Stimulated activated CD4-positive, alpha-beta T cell treated with anti-CD3 and anti-CD28 coated beads, Interleukin-2, amount 100 ng/mL, for 4 hours (primary cell): ENCODE data around the gene RASGRF1.
"Not testable (repeated sequence)": the region's sequence is repeated elsewhere in the genome, so short reads cannot be mapped to it uniquely, and the experiment has no call there.

Source experiments
- DNase-seq: peaks from one replicate; pipeline ENCODE4 v3.0.0-alpha.2; 2020; ENCODE audit warnings: low read depth

RASGRF1 gene

DNA sequence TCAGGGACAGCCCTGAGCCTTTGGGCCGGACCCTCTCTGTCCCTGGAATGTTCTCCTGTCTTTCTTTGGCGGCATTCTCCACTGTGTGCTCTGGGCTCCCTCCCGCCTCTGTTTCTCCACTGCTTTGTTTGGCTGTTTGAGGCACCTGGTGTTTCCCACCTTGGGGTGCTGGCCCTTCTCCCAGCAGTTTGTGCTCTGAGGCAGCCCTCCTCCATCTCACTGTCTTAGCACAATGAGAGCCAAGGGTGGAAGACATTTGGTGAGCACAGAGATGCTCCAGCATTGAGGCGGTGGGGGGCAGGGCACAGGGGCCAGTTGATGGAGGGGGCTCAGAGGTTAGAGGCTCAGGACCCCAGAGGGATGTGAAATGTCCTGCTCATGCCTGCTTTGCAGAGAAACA, 54.3 kb downstream of the RASGRF1 start:
- no peak for DNase-seq

DNA sequence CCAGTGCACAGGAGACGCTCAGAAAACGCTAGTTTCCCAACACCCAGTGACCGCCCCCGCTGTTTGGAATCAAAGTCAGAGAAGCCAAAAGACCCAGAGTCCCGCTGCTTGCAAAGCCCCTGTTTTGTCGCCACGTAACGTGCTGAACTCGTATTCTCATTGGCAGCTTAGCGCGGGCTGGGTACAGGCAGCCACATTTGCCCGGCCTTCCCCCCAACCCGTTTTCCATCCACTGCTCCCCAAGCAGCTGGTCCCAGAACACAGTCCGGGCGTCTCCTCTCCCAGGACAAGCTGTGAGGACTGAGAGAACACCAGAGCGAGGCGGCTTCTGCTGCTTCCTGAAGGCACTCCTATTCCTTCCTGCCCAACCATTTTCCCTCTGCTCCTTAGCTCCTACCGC, 54.8 kb downstream of the RASGRF1 start:
- no peak for DNase-seq

DNA sequence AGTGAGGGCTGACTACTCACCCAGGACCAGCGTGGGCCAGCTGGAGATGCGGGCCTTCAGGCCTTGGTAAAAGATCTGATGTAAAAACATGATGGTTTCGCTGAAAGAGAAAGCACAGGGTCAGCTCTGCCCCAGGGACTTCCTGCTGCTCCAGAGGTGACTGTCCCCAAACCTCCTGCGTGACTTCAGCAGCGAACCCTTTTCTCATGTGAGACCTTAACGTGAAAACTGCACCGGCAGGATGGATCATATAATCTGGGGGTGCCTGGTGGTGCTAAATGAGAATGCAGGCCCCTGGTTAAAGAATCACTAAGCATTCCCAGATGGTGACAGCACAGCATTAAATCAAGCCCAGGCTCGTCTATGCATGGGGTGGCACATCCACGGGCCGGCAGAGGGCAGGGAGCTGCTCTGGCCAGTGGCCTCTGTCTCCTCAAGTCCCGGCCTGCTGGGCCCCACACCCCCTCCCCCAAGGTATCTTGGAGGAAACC, 55.4 kb downstream of the RASGRF1 start:
- DNase-seq: no peak

DNA sequence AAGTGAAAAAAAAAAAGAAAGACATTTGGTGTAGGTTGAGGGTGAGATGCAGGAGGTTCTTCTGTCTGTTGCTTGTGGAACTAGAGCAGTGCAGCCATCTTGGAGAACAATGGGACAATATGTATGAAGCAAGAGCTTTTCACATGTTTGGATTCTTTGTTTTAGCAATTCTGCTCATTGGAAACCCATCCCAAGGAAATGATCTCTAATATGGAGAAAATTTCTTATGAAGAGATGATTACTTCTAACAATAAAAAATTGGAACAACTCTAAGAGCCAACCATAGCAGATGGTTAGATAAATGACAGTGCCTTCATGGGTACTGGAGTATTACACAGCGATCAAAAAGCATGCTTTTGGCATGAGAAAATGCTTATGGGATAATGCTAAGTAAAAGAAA, 56.3 kb downstream of the RASGRF1 start:
- no peak for DNase-seq

- DNase-seq: no peak
These were observed 57.9 kb downstream of the RASGRF1 start for GRCh38 chr15:79032656-79033055.

GRCh38 chr15:79031821-79032220, 58.8 kb downstream of the RASGRF1 start:
- DNase-seq: no peak

GRCh38 chr15:79031201-79031600, 59.4 kb downstream of the RASGRF1 start:
- no peak for DNase-seq

DNA sequence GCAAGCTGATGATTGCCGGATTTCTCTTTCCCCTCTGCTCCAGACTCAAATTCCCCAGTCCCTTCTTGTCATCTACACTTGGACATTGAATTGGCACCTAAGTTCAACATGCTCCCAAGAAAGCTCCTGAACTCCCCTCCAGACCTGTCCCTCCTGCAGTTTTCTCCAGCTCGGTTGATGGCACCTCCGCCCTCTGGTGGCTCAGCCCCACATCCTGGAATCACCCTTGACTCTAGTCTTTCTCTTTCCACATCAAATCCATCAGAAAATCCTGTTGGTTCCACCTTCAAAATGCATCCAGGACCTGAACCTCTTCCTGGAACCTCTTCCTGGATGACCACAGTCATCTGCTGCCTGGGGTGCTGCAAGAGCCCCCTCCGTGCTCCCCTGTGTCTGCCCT, 60.1 kb downstream of the RASGRF1 start:
- DNase-seq: no peak

GRCh38 chr15:79028411-79028964, 62.1 kb downstream of the RASGRF1 start:
- no peak for DNase-seq

DNA sequence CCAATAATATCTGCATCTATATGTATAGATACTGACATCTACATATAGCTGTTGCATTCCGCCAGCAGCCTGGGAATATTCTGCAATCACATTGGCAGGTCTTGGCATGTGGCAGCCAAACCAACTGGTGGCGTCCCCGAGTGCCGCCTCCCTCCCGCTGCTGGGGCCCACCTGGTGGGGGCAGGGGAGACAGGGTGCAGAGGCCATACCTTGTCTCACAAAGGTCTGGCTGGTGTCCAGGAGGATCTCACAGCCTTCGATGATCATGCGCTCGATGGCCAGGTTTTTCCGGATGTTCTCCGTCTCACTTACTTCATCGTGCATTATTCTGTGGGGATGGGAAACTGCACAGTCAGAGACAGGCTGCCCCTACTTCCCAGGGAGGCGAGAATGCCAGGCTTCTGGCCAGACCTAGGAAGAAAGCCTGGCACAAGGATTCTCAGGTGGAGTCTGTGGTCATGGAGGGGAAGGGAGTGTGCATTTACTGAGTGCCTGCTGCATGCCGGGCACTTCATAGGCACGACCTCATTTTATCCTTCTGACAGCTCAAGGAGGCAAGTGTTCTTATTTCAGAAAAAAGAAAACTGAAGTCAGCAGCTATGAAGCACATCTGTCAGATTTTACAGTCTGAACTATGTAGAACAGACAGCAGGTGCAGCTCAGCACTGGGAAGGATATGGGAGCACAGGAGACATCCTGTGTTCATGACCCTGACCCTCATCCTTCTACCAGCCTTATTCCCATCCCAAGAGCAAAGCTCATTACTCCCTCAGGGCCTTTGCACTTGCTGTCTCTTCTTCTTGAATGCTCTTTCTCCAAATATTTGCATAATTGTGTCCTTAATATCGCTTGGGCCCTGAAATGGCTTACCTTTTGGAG, 62.8 kb downstream of the RASGRF1 start:
- DNase-seq: no peak

GRCh38 chr15:79025802-79026201, 64.8 kb downstream of the RASGRF1 start:
- DNase-seq: no peak

GRCh38 chr15:79025201-79025600, 65.4 kb downstream of the RASGRF1 start:
- DNase-seq: no peak

DNA sequence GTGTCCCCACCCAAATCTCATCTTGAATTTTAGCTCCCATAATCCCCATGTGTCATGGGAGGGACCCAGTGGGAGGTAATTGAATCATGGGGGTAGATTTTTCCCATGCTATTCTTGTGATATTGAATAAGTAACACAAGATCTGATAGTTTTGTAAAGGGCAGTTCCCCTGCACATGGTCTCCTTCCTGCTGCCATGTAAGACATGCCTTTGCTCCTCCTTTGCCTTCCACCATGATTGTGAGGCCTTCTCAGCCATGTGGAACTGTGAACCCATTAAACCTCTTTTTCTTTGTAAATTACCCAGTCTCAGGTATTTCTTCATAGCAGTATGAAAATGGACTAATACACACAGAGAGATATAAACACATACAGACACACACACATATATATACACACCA, 66.1 kb downstream of the RASGRF1 start:
- DNase-seq: not testable (repeated sequence)

- no peak for DNase-seq
These were observed 66.7 kb downstream of the RASGRF1 start for GRCh38 chr15:79023918-79024317.

- no peak for DNase-seq
These were observed 67.1 kb downstream of the RASGRF1 start for GRCh38 chr15:79023546-79023890.

GRCh38 chr15:79018960-79019359, 71.6 kb downstream of the RASGRF1 start:
- no peak for DNase-seq

DNA sequence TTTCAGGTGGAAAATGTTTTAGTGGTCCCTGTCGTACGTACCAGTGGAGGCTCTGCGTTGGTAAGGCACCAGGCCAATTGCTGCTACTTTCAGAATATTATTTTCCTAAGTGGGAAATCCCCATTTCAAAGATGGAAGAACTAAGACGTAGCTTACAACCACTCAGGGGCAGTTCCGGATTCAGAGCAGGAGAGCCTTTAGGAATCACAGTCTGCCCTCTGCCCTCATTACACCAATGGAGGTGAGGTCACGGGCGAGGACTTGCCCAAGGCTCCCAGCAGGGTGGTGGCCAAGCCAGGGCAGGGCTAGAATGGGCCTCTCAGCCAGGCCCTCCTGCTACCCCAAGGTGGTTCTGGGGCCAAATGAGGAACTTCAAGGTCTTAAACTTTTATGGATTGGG, 72.6 kb downstream of the RASGRF1 start:
- no peak for DNase-seq

GRCh38 chr15:79016527-79017170, 73.9 kb downstream of the RASGRF1 start:
- no peak for DNase-seq

DNA sequence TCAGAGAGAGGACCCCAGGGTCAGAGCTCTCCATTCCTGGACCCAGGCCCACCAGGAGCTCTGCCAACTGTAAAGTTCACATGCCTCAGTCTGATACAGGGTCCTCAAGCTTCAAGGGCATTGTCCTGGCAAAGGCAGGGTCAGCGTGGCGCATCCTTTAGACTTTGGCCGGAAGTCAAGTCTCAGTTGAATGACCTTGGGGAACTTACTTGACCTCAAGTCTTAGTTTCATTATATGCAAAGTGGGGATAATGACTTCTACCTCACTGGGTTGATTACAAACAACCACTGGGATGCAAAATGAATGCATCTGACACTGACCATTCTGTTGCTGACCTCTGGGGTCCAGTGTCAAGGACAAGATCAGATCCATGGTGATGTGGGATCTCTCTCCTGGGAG, 75.2 kb downstream of the RASGRF1 start:
- no peak for DNase-seq

GRCh38 chr15:79010278-79010677, 80.3 kb downstream of the RASGRF1 start:
- no peak for DNase-seq

- no peak for DNase-seq
These were observed 81.2 kb downstream of the RASGRF1 start for GRCh38 chr15:79009379-79009778.

- DNase-seq: no peak
These were observed 81.9 kb downstream of the RASGRF1 start for GRCh38 chr15:79008659-79009058.

- no peak for DNase-seq
These were observed 83.5 kb downstream of the RASGRF1 start for GRCh38 chr15:79007066-79007465.
